ENCODE results near the gene DMD.

The DMD gene

GRCh38 chrX:31820430-31821210 is 1390.7 kb downstream of the DMD start:
- no peak for DNase-seq

- DNase-seq, result no peak
Measured at GRCh38 chrX:31819455-31819854, 1391.9 kb downstream of the DMD start.

GRCh38 chrX:31811106-31811505 is 1400.2 kb downstream of the DMD start:
- DNase-seq, result no peak

GRCh38 chrX:31808357-31808756 is 1403.0 kb downstream of the DMD start:
- no peak for DNase-seq

GRCh38 chrX:31807165-31807564 is 1404.2 kb downstream of the DMD start:
- DNase-seq, result no peak

- DNase-seq, result no peak
Measured at GRCh38 chrX:31805781-31806180, 1405.6 kb downstream of the DMD start.

- no peak for DNase-seq
Measured at GRCh38 chrX:31800219-31800618, 1411.1 kb downstream of the DMD start.

- no peak for DNase-seq
Measured at GRCh38 chrX:31796624-31797023, 1414.7 kb downstream of the DMD start.

GRCh38 chrX:31747411-31747810 is 1463.9 kb downstream of the DMD start:
- DNase-seq, result no peak

- no peak for DNase-seq
Measured at GRCh38 chrX:31743004-31743403, 1468.3 kb downstream of the DMD start.

GRCh38 chrX:31717474-31717873 is 1493.9 kb downstream of the DMD start:
- DNase-seq, result no peak

GRCh38 chrX:31715675-31716074 is 1495.7 kb downstream of the DMD start:
- no peak for DNase-seq

GRCh38 chrX:31714797-31715196 is 1496.6 kb downstream of the DMD start:
- no peak for DNase-seq

- no peak for DNase-seq
Measured at GRCh38 chrX:31713120-31713519, 1498.2 kb downstream of the DMD start.

- no peak for DNase-seq
Measured at GRCh38 chrX:31711166-31711565, 1500.2 kb downstream of the DMD start.

- no peak for DNase-seq
Measured at GRCh38 chrX:31708116-31708515, 1503.2 kb downstream of the DMD start.

- DNase-seq, result no peak
Measured at GRCh38 chrX:31706466-31706865, 1504.9 kb downstream of the DMD start.

GRCh38 chrX:31705816-31706215 is 1505.5 kb downstream of the DMD start:
- no peak for DNase-seq

- DNase-seq, result no peak
Measured at GRCh38 chrX:31704938-31705337, 1506.4 kb downstream of the DMD start.

- DNase-seq, result no peak
Measured at GRCh38 chrX:31702222-31702621, 1509.1 kb downstream of the DMD start.

- no peak for DNase-seq
Measured at GRCh38 chrX:31697294-31697916, 1513.9 kb downstream of the DMD start.

- no peak for DNase-seq
Measured at GRCh38 chrX:31679861-31680260, 1531.5 kb downstream of the DMD start.

- DNase-seq, result no peak
Measured at GRCh38 chrX:31670245-31670644, 1541.1 kb downstream of the DMD start.

GRCh38 chrX:31665454-31665853 is 1545.9 kb downstream of the DMD start:
- DNase-seq, result no peak

GRCh38 chrX:31663172-31663571 is 1548.2 kb downstream of the DMD start:
- DNase-seq, result no peak
